ENCODE measurements around the gene DEPP1. TPM values are rescaled to one million over a fixed set of nuclear protein-coding genes. Genes with fewer than 3 reads are reported as not detected.

Gene DEPP1
- total and polyA plus RNA-seq, 7 experiments from 2014 or later: 0.24 to 4.0 (median 0.54) TPM; not detected in 1

DNA sequence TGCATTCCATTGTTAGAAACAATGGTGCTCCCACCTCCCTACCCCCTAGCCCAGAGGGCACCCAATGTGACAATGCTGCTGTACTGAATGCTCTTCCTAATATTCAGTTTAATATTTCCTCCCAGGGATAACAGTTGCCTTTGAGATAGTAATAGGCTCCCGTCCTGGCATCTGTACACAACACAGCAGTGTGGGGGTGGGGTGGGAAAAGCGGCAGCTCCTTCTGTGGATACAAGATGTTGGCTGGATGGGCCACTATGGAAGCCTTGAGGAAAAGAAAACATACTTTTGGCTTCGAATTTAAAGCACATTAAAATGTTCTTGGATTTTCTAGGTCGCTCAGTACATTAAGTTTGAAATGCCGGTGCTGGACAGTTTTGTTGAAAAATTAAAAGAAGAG, 13.0 kb upstream of the DEPP1 start:
- no peak overlapping the region for H3K4me3 ChIP-seq (ENCODE audit: low read length)
- CTCF ChIA-PET: no interaction called here
- POLR2A ChIA-PET: no interaction called here
- Mint-ChIP-seq H3K4me1 (peaks cover 8 to 26% (median 19%) of the 10 kb centered on the region in 7 donors), H3K9me3 (no peaks in the 10 kb centered on the region), H3K27me3 (peaks cover 0 to 15% (median 5%) of the 10 kb centered on the region in 5 donors), H3K36me3 (no peaks in the 10 kb centered on the region), H3K27ac (no peak overlapping the region), H3K4me3 (no peak overlapping the region)
- no peaks in the 10 kb centered on the region for H3K9me3 ChIP-seq (ENCODE audit: control insufficient read depth in 2 of 3, low read length in 3 of 3)
- no peaks in the 10 kb centered on the region for H3K36me3 ChIP-seq (ENCODE audit: control insufficient read depth in 2 of 3, insufficient read depth in 3 of 3, low read length in 3 of 3)
- intact Hi-C loops (cut with micrococcal nuclease): no loop called here
- H3K27ac ChIP-seq (ENCODE audit: low read depth, low read length): no peak overlapping the region
- H3K4me1 ChIP-seq (ENCODE audit: control insufficient read depth in 2 of 2, insufficient read depth in 2 of 2, low read length in 2 of 2): peaks cover 9 to 17% of the 10 kb centered on the region in 2 donors
- H3K27me3 ChIP-seq (ENCODE audit: control insufficient read depth in 2 of 2, insufficient read depth in 2 of 2, low read length in 2 of 2): no peaks in the 10 kb centered on the region
- ATAC-seq (no peak), DNase-seq (no peak)

DNA sequence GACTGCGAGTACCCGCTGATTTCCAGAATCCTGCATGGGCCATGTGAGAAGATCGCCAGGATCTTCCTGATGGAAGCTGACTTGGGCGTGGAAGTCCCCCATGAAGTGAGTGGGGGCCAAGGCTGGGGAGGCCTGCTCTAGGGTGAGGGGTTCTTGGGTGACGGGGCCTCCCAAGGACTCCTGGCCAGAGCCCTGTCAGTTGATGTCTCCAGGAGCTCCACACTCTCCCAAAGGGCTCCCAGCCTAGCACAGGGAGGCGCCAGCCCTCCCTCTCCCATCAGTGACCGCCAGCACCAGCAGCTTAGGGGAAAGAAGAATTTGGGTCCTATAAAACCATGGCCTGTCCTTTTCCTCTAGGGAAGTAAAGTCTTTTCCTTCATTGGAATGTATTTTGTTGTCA, 12.4 kb upstream of the DEPP1 start:
- Histone ChIP-seq H3K36me3 (ENCODE audit: control insufficient read depth in 2 of 3, insufficient read depth in 3 of 3, low read length in 3 of 3) (no peaks in the 10 kb centered on the region), H3K4me1 (ENCODE audit: control insufficient read depth in 2 of 2, insufficient read depth in 2 of 2, low read length in 2 of 2) (peaks cover 3 to 12% of the 10 kb centered on the region in 2 donors), H3K4me3 (ENCODE audit: low read length) (no peak overlapping the region), H3K27me3 (ENCODE audit: control insufficient read depth in 2 of 2, insufficient read depth in 2 of 2, low read length in 2 of 2) (no peaks in the 10 kb centered on the region), H3K27ac (ENCODE audit: low read depth, low read length) (no peak overlapping the region), H3K9me3 (ENCODE audit: control insufficient read depth in 2 of 3, low read length in 3 of 3) (no peaks in the 10 kb centered on the region)
- DNase-seq (peak in 1 of 9 donors; percentile 7), ATAC-seq (no peak)
- no peaks in the 10 kb centered on the region for H3K36me3 Mint-ChIP-seq
- peaks cover 0 to 15% (median 5%) of the 10 kb centered on the region in 5 donors for H3K27me3 Mint-ChIP-seq
- H3K4me1 Mint-ChIP-seq: peaks cover 8 to 27% (median 14%) of the 10 kb centered on the region in 7 donors
- ChIA-PET POLR2A (no interaction called here), CTCF (no interaction called here)
- no peak overlapping the region for H3K27ac Mint-ChIP-seq
- no peaks in the 10 kb centered on the region for H3K9me3 Mint-ChIP-seq
- intact Hi-C loops (cut with micrococcal nuclease): no loop called here
- no peak overlapping the region for H3K4me3 Mint-ChIP-seq

DNA sequence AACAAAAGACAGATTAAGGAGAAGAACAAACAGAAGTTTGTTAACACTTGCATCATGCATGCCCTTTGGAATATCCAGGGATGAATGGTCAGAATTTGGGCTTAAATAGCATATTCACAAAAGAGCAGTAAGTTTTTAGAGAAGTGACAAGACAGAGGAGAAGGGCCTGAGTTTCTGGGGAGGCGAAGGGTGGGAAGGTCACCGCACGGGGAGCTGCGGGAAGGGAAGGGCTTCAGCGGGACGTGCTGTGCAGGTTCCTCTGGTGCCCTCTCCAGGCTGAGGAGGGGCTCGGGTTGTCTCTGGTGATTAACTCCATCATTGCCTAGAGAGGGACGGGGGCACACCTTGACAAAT, 11.7 kb upstream of the DEPP1 start:
- H3K27me3 Mint-ChIP-seq: peaks cover 0 to 15% (median 5%) of the 10 kb centered on the region in 5 donors
- Histone ChIP-seq H3K4me3 (ENCODE audit: low read length) (no peak overlapping the region), H3K9me3 (ENCODE audit: control insufficient read depth in 2 of 3, low read length in 3 of 3) (no peaks in the 10 kb centered on the region), H3K27me3 (ENCODE audit: control insufficient read depth in 2 of 2, insufficient read depth in 2 of 2, low read length in 2 of 2) (no peaks in the 10 kb centered on the region), H3K36me3 (ENCODE audit: control insufficient read depth in 2 of 3, insufficient read depth in 3 of 3, low read length in 3 of 3) (no peaks in the 10 kb centered on the region), H3K4me1 (ENCODE audit: control insufficient read depth in 2 of 2, insufficient read depth in 2 of 2, low read length in 2 of 2) (peaks cover 0 to 7% of the 10 kb centered on the region in 2 donors), H3K27ac (ENCODE audit: low read depth, low read length) (no peak overlapping the region)
- H3K4me3 Mint-ChIP-seq: no peak overlapping the region
- intact Hi-C loops (cut with micrococcal nuclease): no loop called here
- CTCF ChIA-PET: no interaction called here
- POLR2A ChIA-PET: no interaction called here
- peaks cover 2 to 20% (median 7%) of the 10 kb centered on the region in 7 donors for H3K4me1 Mint-ChIP-seq
- peak in 1 of 9 donors; percentile 7 for DNase-seq
- ATAC-seq: no peak
- no peaks in the 10 kb centered on the region for H3K9me3 Mint-ChIP-seq
- H3K36me3 Mint-ChIP-seq: no peaks in the 10 kb centered on the region
- no peak overlapping the region for H3K27ac Mint-ChIP-seq

DNA sequence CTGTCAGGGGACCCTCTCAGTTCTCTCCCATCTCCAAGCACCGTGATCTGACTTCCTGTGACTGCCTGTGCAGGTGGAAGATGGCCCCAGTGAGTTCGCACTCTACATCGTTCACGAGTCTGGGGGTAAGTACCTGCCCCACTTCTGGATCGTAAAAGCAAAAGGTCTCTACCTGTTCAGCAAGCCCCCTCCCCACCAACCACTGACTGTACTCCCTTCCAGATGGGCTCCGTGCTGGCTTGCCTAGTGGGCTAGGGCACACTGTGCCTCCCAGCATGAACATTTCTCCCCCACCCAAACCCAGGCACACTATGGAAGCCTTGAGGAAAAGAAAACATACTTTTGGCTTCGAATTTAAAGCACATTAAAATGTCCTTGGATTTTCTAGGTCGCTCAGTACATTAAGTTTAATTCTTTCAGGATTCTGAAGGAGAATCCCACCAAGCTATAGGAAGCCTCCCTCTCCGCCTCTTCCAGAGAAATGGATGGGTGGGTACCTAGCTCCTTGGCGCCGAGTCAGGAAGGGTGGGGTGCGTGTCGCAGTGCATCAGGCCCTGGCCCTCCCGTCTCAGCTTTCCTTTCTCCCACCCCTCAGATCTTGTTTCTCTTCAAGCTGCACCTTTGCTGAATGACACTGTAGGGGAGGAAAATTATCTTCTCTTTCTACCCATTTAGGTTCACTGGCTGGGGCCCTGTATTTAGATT, 11.1 kb upstream of the DEPP1 start:
- no peak for DNase-seq
- no peak overlapping the region for H3K27ac ChIP-seq (ENCODE audit: low read depth, low read length)
- POLR2A ChIA-PET: no interaction called here
- CTCF ChIA-PET: no interaction called here
- H3K4me3 ChIP-seq (ENCODE audit: low read length): no peak overlapping the region
- H3K4me3 Mint-ChIP-seq: no peak overlapping the region
- no peaks in the 10 kb centered on the region for H3K9me3 ChIP-seq (ENCODE audit: control insufficient read depth in 2 of 3, low read length in 3 of 3)
- peaks cover 0 to 15% (median 2%) of the 10 kb centered on the region in 7 donors for H3K4me1 Mint-ChIP-seq
- H3K9me3 Mint-ChIP-seq: no peaks in the 10 kb centered on the region
- no peaks in the 10 kb centered on the region for H3K36me3 ChIP-seq (ENCODE audit: control insufficient read depth in 2 of 3, insufficient read depth in 3 of 3, low read length in 3 of 3)
- peaks cover 0 to 2% of the 10 kb centered on the region in 2 donors for H3K4me1 ChIP-seq (ENCODE audit: control insufficient read depth in 2 of 2, insufficient read depth in 2 of 2, low read length in 2 of 2)
- intact Hi-C loops (cut with micrococcal nuclease): no loop called here
- H3K27ac Mint-ChIP-seq: no peak overlapping the region
- peaks cover 0 to 15% (median 5%) of the 10 kb centered on the region in 5 donors for H3K27me3 Mint-ChIP-seq
- no peak for ATAC-seq
- no peaks in the 10 kb centered on the region for H3K27me3 ChIP-seq (ENCODE audit: control insufficient read depth in 2 of 2, insufficient read depth in 2 of 2, low read length in 2 of 2)
- H3K36me3 Mint-ChIP-seq: no peaks in the 10 kb centered on the region

DNA sequence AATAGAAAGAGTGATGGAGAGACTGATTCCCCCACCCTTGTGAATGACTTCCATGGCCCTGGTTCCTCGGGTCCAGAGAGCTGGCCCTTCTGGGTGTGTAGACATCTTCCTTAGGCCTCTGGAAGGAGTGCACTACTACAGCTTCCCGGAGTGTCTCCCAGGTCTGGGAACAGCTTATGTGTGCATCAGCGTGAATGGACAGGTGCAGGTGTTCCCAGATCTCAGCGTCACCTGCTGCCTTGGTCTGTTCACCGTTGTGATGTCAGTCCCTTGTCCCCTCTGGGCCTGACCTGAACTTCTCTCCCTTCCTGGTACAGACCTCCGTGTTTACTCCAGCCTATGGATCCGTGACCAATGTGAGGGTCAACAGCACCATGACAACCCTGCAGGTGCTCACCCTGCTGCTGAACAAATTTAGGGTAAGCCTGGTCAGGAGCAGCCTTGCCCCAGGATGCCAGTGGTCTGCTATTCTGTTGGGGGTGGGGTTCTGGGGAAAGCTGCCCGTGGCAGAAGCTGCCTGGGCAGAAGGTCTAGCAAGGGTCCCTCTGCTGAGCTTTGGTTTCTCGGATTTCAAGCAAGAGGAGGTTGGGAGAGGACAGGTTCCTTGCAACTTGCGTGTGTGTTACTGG, 10.5 kb upstream of the DEPP1 start:
- Histone ChIP-seq H3K9me3 (ENCODE audit: control insufficient read depth in 2 of 3, low read length in 3 of 3) (no peaks in the 10 kb centered on the region), H3K27me3 (ENCODE audit: control insufficient read depth in 2 of 2, insufficient read depth in 2 of 2, low read length in 2 of 2) (no peaks in the 10 kb centered on the region), H3K27ac (ENCODE audit: low read depth, low read length) (no peak overlapping the region), H3K4me3 (ENCODE audit: low read length) (no peak overlapping the region), H3K4me1 (ENCODE audit: control insufficient read depth in 2 of 2, insufficient read depth in 2 of 2, low read length in 2 of 2) (no peaks in the 10 kb centered on the region), H3K36me3 (ENCODE audit: control insufficient read depth in 2 of 3, insufficient read depth in 3 of 3, low read length in 3 of 3) (no peaks in the 10 kb centered on the region)
- Mint-ChIP-seq H3K4me1 (peaks cover 0 to 8% (median 0%) of the 10 kb centered on the region in 7 donors), H3K36me3 (peaks cover 0 to 5% (median 0%) of the 10 kb centered on the region in 5 donors), H3K9me3 (no peaks in the 10 kb centered on the region), H3K27ac (no peak overlapping the region), H3K27me3 (peaks cover 0 to 15% (median 5%) of the 10 kb centered on the region in 5 donors), H3K4me3 (no peak overlapping the region)
- ChIA-PET CTCF (no interaction called here), POLR2A (no interaction called here)
- intact Hi-C loops (cut with micrococcal nuclease): no loop called here
- ATAC-seq: no peak
- peak in 1 of 9 donors; percentile 8 for DNase-seq

DNA sequence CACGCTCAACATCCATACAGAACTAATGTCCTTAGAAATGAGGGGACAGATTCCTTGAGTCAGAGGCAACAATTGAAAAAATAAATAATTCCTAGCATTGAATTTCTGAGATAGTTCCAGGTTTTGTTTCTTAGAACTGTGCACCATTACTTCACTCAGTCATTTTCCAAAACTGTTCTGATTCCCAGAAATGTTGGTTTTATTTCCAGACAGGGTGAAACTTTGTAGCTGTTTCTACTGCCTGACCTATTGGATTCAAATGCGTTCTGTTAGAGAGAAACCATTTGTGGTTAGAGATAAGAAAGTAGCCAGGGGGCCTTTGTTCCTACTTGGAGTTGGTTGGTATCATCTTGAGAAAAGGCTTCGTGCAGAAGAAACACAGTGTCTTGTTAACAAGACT, 8.1 kb upstream of the DEPP1 start:
- peaks cover 0 to 15% (median 5%) of the 10 kb centered on the region in 5 donors for H3K27me3 Mint-ChIP-seq
- H3K9me3 Mint-ChIP-seq: no peaks in the 10 kb centered on the region
- Histone ChIP-seq H3K4me1 (ENCODE audit: control insufficient read depth in 2 of 2, insufficient read depth in 2 of 2, low read length in 2 of 2) (no peaks in the 10 kb centered on the region), H3K4me3 (ENCODE audit: low read length) (no peak overlapping the region), H3K27ac (ENCODE audit: low read depth, low read length) (no peak overlapping the region), H3K36me3 (ENCODE audit: control insufficient read depth in 2 of 3, insufficient read depth in 3 of 3, low read length in 3 of 3) (no peaks in the 10 kb centered on the region), H3K27me3 (ENCODE audit: control insufficient read depth in 2 of 2, insufficient read depth in 2 of 2, low read length in 2 of 2) (no peaks in the 10 kb centered on the region), H3K9me3 (ENCODE audit: control insufficient read depth in 2 of 3, low read length in 3 of 3) (no peaks in the 10 kb centered on the region)
- intact Hi-C loops (cut with micrococcal nuclease): no loop called here
- H3K27ac Mint-ChIP-seq: no peak overlapping the region
- H3K36me3 Mint-ChIP-seq: peaks cover 0 to 5% (median 0%) of the 10 kb centered on the region in 5 donors
- H3K4me3 Mint-ChIP-seq: no peak overlapping the region
- ChIA-PET POLR2A (no interaction called here), CTCF (no interaction called here)
- no peak for ATAC-seq
- DNase-seq: no peak
- peaks cover 0 to 9% (median 0%) of the 10 kb centered on the region in 7 donors for H3K4me1 Mint-ChIP-seq

DNA sequence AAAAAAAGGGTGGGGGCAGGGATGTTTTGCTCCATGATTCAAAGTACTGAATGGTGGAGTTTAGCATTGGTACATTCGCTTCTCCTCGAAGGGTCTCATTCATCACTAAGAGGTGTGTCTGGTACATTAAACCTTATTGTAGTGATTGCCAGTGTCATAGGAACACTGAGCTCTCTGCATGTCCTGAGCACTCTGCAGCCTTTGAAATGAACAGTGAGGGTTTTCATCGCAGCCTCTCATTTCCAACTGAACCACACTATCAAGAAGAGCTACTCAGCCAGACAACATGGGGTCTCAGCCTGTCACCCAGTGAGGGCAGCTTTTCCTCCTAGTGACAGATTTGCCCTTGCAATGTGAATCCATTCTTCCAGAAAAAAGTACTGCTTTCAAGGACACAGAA, 7.6 kb upstream of the DEPP1 start:
- peaks cover 0 to 14% (median 0%) of the 10 kb centered on the region in 7 donors for H3K4me1 Mint-ChIP-seq
- no peak overlapping the region for H3K4me3 ChIP-seq (ENCODE audit: low read length)
- CTCF ChIA-PET: no interaction called here

More for the DNA sequence above, 7.6 kb upstream of the DEPP1 start:
- no peak overlapping the region for H3K4me3 Mint-ChIP-seq
- Histone ChIP-seq H3K36me3 (ENCODE audit: control insufficient read depth in 2 of 3, insufficient read depth in 3 of 3, low read length in 3 of 3) (no peaks in the 10 kb centered on the region), H3K27ac (ENCODE audit: low read depth, low read length) (no peak overlapping the region), H3K4me1 (ENCODE audit: control insufficient read depth in 2 of 2, insufficient read depth in 2 of 2, low read length in 2 of 2) (no peaks in the 10 kb centered on the region), H3K27me3 (ENCODE audit: control insufficient read depth in 2 of 2, insufficient read depth in 2 of 2, low read length in 2 of 2) (no peaks in the 10 kb centered on the region), H3K9me3 (ENCODE audit: control insufficient read depth in 2 of 3, low read length in 3 of 3) (no peaks in the 10 kb centered on the region)
- H3K9me3 Mint-ChIP-seq: no peaks in the 10 kb centered on the region
- peaks cover 0 to 5% (median 0%) of the 10 kb centered on the region in 5 donors for H3K36me3 Mint-ChIP-seq
- no peak overlapping the region for H3K27ac Mint-ChIP-seq
- peak in 1 of 9 donors; percentile 8 for DNase-seq
- intact Hi-C loops (cut with micrococcal nuclease): no loop called here
- POLR2A ChIA-PET: interaction anchor here (0.6 kb wide), 1 partner anchor 686 kb away, joined by 3 read pairs; no protein-coding TSS in a partner anchor
- peaks cover 0 to 15% (median 5%) of the 10 kb centered on the region in 5 donors for H3K27me3 Mint-ChIP-seq
- ATAC-seq: no peak
